Measurements from ENCODE around the gene STAG1. TPM values are rescaled to one million over a fixed set of nuclear protein-coding genes. Genes with fewer than 3 reads are reported as not detected.

Gene STAG1
- polyA plus RNA-seq, 1 of the 3 experiments (the other 2 are of a cell fraction) = 5.5 TPM

- Histone ChIP-seq H3K4me3 (ENCODE audit: low read depth in 2 of 2, low read length in 1 of 2) (no peak overlapping the region), H3K36me3 (replicated peaks in 1 of 2; ENCODE audit: control insufficient read depth in 1 of 2, insufficient read depth in 2 of 2, low read length in 1 of 2) (peaks cover 0 to 14% of the 10 kb centered on the region in 2 experiments), H3K9ac (no peak overlapping the region), H3K9me2 (no peaks in the 10 kb centered on the region), H3K9me3 (no peaks in the 10 kb centered on the region), H4K20me1 (ENCODE audit: insufficient read depth) (no peaks in the 10 kb centered on the region), H3K27ac (ENCODE audit: low read depth in 2 of 2, low read length in 1 of 2) (no peak overlapping the region), H3K27me3 (ENCODE audit: insufficient read depth) (no peaks in the 10 kb centered on the region), H3K4me1 (ENCODE audit: control insufficient read depth in 1 of 2, insufficient read depth in 2 of 2, low read depth in 1 of 2, low read length in 1 of 2) (no peaks in the 10 kb centered on the region; a peak in 1 of 4 replicates), H3K4me2 (no peak overlapping the region), H3K79me2 (ENCODE audit: insufficient read depth) (peaks cover 55% of the 10 kb centered on the region; the same call in 1 of the 2 replicates), H2AFZ (ENCODE audit: low read depth) (no peak overlapping the region), H3F3A (replicated peaks; ENCODE audit: insufficient read depth) (no peaks in the 10 kb centered on the region)
- no peak for TF ChIP-seq SMC3 (IDR thresholded peaks at IDR 0.05; ENCODE audit: low read depth, low read length)
- no peak for TF ChIP-seq RXRA (IDR thresholded peaks at IDR 0.05; ENCODE audit: borderline replicate concordance, low read depth)
- no peak for TF ChIP-seq CHD2 (IDR thresholded peaks at IDR 0.05; ENCODE audit: low read length, partially characterized antibody)
- no peak for TF ChIP-seq YY1 (IDR thresholded peaks at IDR 0.05; ENCODE audit: low read depth)
- no peak for TF ChIP-seq POLR2AphosphoS5 (IDR thresholded peaks at IDR 0.05; ENCODE audit: low read depth, low read length)
- no peak for TF ChIP-seq NRF1 (IDR thresholded peaks at IDR 0.05; ENCODE audit: low read depth, low read length)
- TF ChIP-seq NFIC (IDR thresholded peaks at IDR 0.05; ENCODE audit: borderline replicate concordance) = no peak
- TF ChIP-seq JUND (IDR thresholded peaks at IDR 0.05) = no peak
- TF ChIP-seq IRF3 (IDR thresholded peaks at IDR 0.05; ENCODE audit: low read depth, low read length) = no peak
- TF ChIP-seq FOSL2 (IDR thresholded peaks at IDR 0.05; ENCODE audit: borderline replicate concordance, low read depth) = no peak
- no peak for TF ChIP-seq FOXM1 (IDR thresholded peaks at IDR 0.05; ENCODE audit: low read depth)
- no peak for TF ChIP-seq MEF2A (IDR thresholded peaks at IDR 0.05; ENCODE audit: borderline replicate concordance, low read depth)
- no peak for TF ChIP-seq TCF12 (IDR thresholded peaks at IDR 0.05)
- TF ChIP-seq SIN3A (IDR thresholded peaks at IDR 0.05; ENCODE audit: borderline replicate concordance, low read depth, low read length) = no peak
- TF ChIP-seq ZBTB33 (IDR thresholded peaks at IDR 0.05; ENCODE audit: borderline replicate concordance, low read depth) = no peak
- no peak for TF ChIP-seq RAD21 (IDR thresholded peaks at IDR 0.05; ENCODE audit: low read length)
- TF ChIP-seq USF1 (IDR thresholded peaks at IDR 0.05; ENCODE audit: borderline replicate concordance, low read depth) = no peak
- no peak for TF ChIP-seq TAF1 (IDR thresholded peaks at IDR 0.05; ENCODE audit: borderline replicate concordance, low read depth, low read length)
- no peak for TF ChIP-seq EZH2phosphoT487 (IDR thresholded peaks at IDR 0.05; ENCODE audit: borderline replicate concordance, low read depth)
- WGBS (ENCODE audit: low lambda C conversion rate) = 100% methylated on average over 3 of the region's 3 CpGs
- ChIA-PET CTCF (no interaction called here), POLR2A (no interaction called here)
- no peak for DNase-seq
These were observed 127.8 kb downstream of the STAG1 start for GRCh38 chr3:136624371-136624770.
